Measurements from ENCODE around the gene CIAO2B. TPM values are rescaled to one million over a fixed set of nuclear protein-coding genes. Genes with fewer than 3 reads are reported as not detected.

Gene CIAO2B
- polyA plus RNA-seq, 4 donors: 62.2 to 102 (median 84.8) TPM

- no peak for DNase-seq (ENCODE audit: low read depth in 4 of 4, low spot score in 3 of 4)
These were observed 42.8 kb downstream of the CIAO2B start for GRCh38 chr16:66891360-66891759.

- DNase-seq (ENCODE audit: low read depth in 4 of 4, low spot score in 3 of 4): no peak
These were observed 43.4 kb downstream of the CIAO2B start for GRCh38 chr16:66890799-66891198.

GRCh38 chr16:66889622-66890021 is 44.6 kb downstream of the CIAO2B start:
- DNase-seq (ENCODE audit: low read depth in 4 of 4, low spot score in 3 of 4): no peak

- no peak for DNase-seq (ENCODE audit: low read depth in 4 of 4, low spot score in 3 of 4)
These were observed 45.3 kb downstream of the CIAO2B start for GRCh38 chr16:66888647-66889615.

GRCh38 chr16:66886914-66887313 is 47.3 kb downstream of the CIAO2B start:
- no peak for DNase-seq (ENCODE audit: low read depth in 4 of 4, low spot score in 3 of 4)

GRCh38 chr16:66886321-66886720 is 47.9 kb downstream of the CIAO2B start:
- no peak for DNase-seq (ENCODE audit: low read depth in 4 of 4, low spot score in 3 of 4)

GRCh38 chr16:66885491-66885890 is 48.7 kb downstream of the CIAO2B start:
- DNase-seq (ENCODE audit: low read depth in 4 of 4, low spot score in 3 of 4): no peak

- DNase-seq (ENCODE audit: low read depth in 4 of 4, low spot score in 3 of 4): no peak
These were observed 51.5 kb downstream of the CIAO2B start for GRCh38 chr16:66882702-66883101.

Other genes starting within 250 kb of the CIAO2B start
- gene CMTM4, start 237.7 kb downstream of the CIAO2B start, polyA plus RNA-seq (ENCODE audit: insufficient read length in 4 of 4): 10 to 100 TPM; 21.0 to 67.0 (median 62.7) TPM
- gene DYNC1LI2, start 182.8 kb downstream of the CIAO2B start, polyA plus RNA-seq (ENCODE audit: insufficient read length in 4 of 4): 100 to 1,000 TPM; 109 to 161 (median 128) TPM
- not detected for gene TERB1, start 132.8 kb downstream of the CIAO2B start, polyA plus RNA-seq (ENCODE audit: insufficient read length in 4 of 4)
- 100 to 1,000 TPM in 1 of 4 donors, 10 to 100 TPM in 3; 62.4 to 102 (median 86.8) TPM for gene NAE1, start 103.4 kb downstream of the CIAO2B start, polyA plus RNA-seq (ENCODE audit: insufficient read length in 4 of 4)
- under 1 TPM in 2 of 4 donors, not detected in 2; 0.29 to 0.53 TPM for gene CA7, start 90.0 kb downstream of the CIAO2B start, polyA plus RNA-seq (ENCODE audit: insufficient read length in 4 of 4)
- gene PDP2, start 53.9 kb downstream of the CIAO2B start, polyA plus RNA-seq (ENCODE audit: insufficient read length in 4 of 4): 10 to 100 TPM in 3 of 4 donors, 1 to 10 TPM in 1; 7.7 to 16.9 (median 14.0) TPM
- gene CDH16, start 15.5 kb downstream of the CIAO2B start, polyA plus RNA-seq (ENCODE audit: insufficient read length in 4 of 4): 100 to 1,000 TPM in 3 of 4 donors, 1 to 10 TPM in 1; 4.1 to 307 (median 238) TPM
- gene RRAD, start 8.9 kb downstream of the CIAO2B start, polyA plus RNA-seq (ENCODE audit: insufficient read length in 4 of 4): 1 to 10 TPM; 1.2 to 5.4 (median 2.1) TPM
- gene CES2, start 1.1 kb upstream of the CIAO2B start, polyA plus RNA-seq (ENCODE audit: insufficient read length in 4 of 4): 10 to 100 TPM; 28.7 to 48.5 (median 36.1) TPM
- gene CES3, start 26.9 kb upstream of the CIAO2B start, polyA plus RNA-seq (ENCODE audit: insufficient read length in 4 of 4): 1 to 10 TPM in 3 of 4 donors, under 1 TPM in 1; 0.74 to 3.5 (median 2.0) TPM
- gene CES4A, start 54.2 kb upstream of the CIAO2B start, polyA plus RNA-seq (ENCODE audit: insufficient read length in 4 of 4): 10 to 100 TPM in 2 of 4 donors, 1 to 10 TPM in 2; 6.3 to 13.2 (median 10.3) TPM
- 10 to 100 TPM; 69.3 to 78.9 (median 76.2) TPM for gene CBFB, start 94.7 kb upstream of the CIAO2B start, polyA plus RNA-seq (ENCODE audit: insufficient read length in 4 of 4)
- 10 to 100 TPM; 21.4 to 28.3 (median 24.6) TPM for gene PHAF1, start 175.5 kb upstream of the CIAO2B start, polyA plus RNA-seq (ENCODE audit: insufficient read length in 4 of 4)
- 10 to 100 TPM in 3 of 4 donors, 1 to 10 TPM in 1; 8.5 to 40.1 (median 11.6) TPM for gene B3GNT9, start 216.6 kb upstream of the CIAO2B start, polyA plus RNA-seq (ENCODE audit: insufficient read length in 4 of 4)
- gene TRADD, start 225.5 kb upstream of the CIAO2B start, polyA plus RNA-seq (ENCODE audit: insufficient read length in 4 of 4): 1 to 10 TPM; 2.9 to 7.5 (median 3.8) TPM
- gene FBXL8, start 225.6 kb upstream of the CIAO2B start, polyA plus RNA-seq (ENCODE audit: insufficient read length in 4 of 4): 1 to 10 TPM; 1.2 to 2.5 (median 1.6) TPM
- 1 to 10 TPM; 1.4 to 5.7 (median 2.3) TPM for gene HSF4, start 230.3 kb upstream of the CIAO2B start, polyA plus RNA-seq (ENCODE audit: insufficient read length in 4 of 4)
- 1 to 10 TPM; 2.4 to 7.6 (median 4.9) TPM for gene NOL3, start 236.1 kb upstream of the CIAO2B start, polyA plus RNA-seq (ENCODE audit: insufficient read length in 4 of 4)
- gene MATCAP1, start 249.6 kb upstream of the CIAO2B start, polyA plus RNA-seq (ENCODE audit: insufficient read length in 4 of 4): 10 to 100 TPM; 29.3 to 61.4 (median 42.3) TPM

Measured in left renal pelvis (tissue), 4 donors.